Measurements from ENCODE around the gene POLR1C. TPM values are rescaled to one million over a fixed set of nuclear protein-coding genes. Genes with fewer than 3 reads are reported as not detected.
"Not testable (repeated sequence)": the region's sequence is repeated elsewhere in the genome, so short reads cannot be mapped to it uniquely, and the experiment has no call there.

POLR1C gene
- total RNA-seq, 1 experiment from 2014 or later, result 44.8 TPM

DNA sequence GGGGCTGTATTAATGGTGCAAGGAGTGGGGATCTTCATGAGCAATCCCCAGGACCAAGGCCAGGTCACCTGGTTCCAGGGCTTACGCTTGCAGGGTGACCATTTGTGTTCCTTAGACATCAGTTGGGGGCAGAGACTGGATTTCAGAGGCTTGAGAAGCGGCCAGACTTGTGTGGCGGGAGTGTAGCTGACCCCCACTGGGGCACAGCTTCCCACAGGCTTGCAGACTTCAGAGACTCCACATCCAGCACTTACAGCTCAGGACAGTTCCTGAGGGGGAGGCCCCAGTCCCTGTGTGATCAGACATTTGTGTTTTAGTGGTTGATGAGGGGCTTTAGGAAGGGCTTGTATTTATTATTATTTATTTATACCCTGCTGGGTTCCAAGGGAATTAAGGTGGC lies 24.2 kb upstream of the POLR1C start:
- DNase-seq (ENCODE audit: low read depth), result peak; percentile 77

GRCh38 chr6:43493230-43493629 lies 23.7 kb upstream of the POLR1C start:
- DNase-seq (ENCODE audit: low read depth), result no peak

DNA sequence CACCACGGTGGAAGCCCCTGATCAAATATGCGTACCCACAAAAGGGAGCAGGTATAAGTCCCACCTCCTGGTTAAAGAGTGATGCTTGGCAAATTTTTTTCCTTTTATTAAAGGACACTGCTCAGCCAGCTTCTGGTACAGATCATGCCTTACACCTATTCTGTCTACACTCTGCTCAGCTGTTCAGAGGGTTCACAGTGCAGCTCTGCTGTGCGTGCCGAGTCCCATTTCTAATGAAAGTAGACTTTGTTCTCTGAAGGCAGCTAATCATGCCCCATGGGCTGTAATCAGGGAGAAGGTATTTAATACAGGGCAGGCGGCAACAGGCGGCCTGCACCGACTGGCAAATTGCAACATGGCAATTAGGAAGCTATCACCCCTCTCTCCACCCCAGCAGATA lies 23.1 kb upstream of the POLR1C start:
- no peak for DNase-seq (ENCODE audit: low read depth)

DNA sequence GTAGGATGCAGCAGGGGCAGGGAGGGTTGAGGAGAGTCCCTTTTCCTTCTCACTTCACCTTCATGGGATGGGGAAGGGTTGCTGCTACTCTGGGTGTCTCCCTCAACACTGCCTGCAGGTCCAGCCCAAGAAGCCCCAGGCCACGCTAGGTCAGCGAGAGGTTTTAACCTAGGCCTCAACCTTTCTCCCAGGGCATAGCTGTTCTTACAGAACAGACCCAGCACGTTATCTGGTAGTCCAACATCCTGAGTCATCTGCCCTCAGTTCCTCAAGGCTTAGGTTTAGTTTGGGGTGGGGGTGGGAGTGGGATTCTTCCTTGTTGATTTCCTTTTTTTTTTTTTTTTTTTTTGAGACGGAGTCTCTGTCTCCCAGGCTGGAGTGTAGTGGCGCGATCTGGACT lies 22.6 kb upstream of the POLR1C start:
- DNase-seq (ENCODE audit: low read depth), result no peak

DNA sequence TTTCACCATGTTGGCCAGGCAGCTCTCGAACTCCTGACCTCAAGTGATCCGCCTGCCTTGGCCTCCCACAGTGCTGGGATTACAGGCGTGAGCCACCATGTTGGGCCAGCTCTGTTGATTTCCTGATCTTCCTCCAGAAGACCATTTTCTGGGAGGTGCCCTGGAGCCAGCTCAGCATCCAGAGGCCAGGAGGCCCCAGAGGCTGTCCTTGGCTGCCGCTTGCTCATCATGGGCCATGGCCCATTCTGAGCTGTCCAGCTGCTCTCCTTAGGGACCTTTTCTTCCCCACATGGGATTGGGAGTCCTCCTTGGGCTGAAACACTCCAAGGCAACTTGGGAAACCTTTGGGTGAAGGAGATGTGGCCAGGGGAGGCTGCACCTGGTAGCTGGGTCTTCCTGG lies 22.1 kb upstream of the POLR1C start:
- no peak for DNase-seq (ENCODE audit: low read depth)

DNA sequence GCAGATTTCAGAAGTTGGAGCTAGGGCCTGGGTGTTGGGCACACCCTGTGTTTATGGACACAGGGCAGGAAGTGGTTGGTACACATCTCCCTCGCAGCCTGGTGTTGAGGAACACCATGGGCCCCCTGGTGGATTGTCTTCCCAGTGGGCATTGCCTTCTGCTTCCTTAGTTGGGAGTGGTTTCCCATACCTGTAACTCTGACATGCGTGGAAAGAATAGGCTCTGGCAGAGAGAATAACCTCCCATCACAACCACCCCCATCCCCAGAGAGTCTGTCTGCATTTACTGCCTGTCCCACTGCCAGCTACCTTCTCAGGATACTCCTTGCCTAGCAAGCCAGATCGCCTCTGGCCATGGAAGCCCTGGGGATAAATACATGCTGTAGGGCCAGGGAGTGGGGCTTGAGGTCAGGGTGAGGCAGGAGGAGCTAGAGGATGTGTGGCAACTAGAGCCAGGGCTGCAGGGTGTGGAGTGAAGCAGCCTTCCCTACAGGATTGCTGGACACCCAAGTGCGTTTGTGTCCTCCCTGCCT lies 21.4 kb upstream of the POLR1C start:
- DNase-seq (ENCODE audit: low read depth), result peak; percentile 58

GRCh38 chr6:43496370-43497128 lies 20.3 kb upstream of the POLR1C start:
- peak; percentile 68 for DNase-seq (ENCODE audit: low read depth)

DNA sequence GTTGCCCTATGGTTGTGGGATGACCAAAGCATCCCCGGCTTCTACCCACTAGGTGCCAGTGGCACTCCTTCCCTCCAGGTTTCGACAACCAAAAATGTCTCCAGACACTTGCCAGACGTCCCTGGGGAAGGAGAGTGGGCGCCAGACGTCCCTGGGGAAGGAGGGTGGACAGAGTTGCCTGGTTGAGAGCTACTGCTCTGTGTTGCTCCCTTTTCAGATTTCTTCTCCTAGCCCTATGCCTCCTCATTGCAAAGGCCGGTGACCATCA lies 19.8 kb upstream of the POLR1C start:
- no peak for DNase-seq (ENCODE audit: low read depth)

DNA sequence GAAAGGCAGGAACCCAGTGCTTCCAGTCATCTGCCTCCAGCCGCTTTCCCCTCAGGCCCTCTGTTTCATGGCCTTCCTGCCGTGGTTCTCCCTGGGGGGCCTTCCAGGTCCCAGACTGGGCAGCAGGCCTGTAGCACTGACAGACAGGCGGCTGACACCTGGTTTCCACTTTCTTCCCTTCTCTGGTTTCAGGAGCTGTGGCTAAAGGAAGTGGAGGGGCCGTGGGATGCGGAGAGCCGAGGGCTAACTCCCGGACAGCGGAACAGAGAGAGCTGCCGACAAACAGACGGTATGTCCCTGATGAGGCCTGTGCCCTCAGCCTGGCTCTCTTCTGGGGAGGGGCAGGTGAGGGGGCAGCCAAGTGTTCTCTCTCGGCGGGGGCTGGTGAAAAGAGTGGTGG lies 19.2 kb upstream of the POLR1C start:
- DNase-seq (ENCODE audit: low read depth), result no peak

DNA sequence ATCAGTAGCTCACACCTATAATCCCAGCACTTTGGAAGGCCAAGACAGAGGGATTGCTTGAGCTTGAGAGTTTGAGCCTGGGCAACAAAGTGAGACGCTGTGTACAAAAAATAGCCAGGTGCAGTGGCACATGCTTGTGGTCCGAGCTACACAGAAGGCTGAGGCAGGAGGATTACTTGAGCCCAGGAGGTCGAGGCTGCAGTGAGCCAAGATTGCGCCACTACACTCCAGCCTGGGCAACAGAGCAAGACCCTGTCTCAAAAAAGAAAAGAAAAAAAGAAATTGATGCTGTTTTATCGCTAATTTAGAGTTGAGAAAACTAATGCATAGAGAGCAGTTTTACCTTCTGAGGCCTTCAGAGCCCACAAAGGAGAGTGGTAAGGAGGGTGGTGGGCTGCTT lies 18.6 kb upstream of the POLR1C start:
- not testable (repeated sequence) for DNase-seq (ENCODE audit: low read depth)

DNA sequence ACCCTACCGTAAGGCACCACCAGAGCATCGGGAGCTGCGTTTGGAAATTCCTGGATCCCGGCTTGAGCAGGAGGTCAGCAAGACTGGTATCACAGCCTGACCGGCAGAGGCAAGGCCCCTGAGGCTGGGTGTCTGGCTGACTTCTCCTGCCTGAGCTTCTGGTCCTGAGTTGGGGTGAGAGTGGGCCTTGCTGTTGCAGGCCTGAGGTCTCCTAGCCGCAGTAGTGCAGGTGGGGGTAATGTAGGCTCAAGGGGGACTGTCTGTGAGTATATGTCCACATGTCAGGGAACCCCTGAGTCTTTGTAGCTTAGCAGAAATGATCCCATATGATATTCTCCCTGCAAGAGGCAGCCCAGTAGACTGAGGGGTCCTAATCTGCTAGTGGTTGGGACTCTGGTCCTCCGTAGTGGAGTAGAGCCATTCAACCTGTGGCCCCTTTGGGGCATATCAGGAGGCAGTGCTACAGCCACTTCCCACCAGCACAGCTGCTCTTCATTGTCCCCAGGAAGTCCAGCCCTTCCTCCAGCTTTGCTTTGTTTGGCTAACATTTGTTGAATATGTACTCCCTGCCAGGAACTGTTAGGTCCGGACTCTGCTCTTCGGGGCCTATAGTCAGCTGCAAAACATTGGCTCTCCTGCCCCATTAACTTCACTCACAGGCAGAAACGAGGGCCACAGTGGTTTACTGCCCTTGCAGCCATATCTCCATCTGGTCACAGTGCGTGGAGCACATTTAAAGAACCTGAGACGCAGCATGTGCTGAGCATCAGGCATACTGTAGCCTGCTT lies 17.7 kb upstream of the POLR1C start:
- no peak for DNase-seq (ENCODE audit: low read depth)

DNA sequence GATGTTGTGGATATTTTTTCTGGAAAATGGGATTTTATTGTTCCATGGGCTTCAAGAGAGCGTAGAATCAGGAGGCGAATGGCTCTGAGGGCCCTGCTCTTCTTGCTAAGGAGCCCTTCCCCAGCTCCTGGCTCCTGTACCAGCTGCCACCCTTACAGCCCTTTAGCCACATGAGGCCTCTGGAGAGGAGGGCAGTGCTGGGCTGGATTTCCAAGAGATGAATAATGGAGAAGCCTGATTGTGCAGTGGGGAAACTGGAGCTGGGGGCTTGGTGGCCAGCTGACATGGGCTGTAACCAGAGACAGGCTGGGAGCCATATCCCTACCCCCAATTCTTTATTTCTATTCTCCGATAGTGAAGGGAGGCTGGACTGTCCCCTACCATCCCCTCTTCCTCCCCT lies 16.0 kb upstream of the POLR1C start:
- no peak for DNase-seq (ENCODE audit: low read depth)

- no peak for DNase-seq (ENCODE audit: low read depth)
These were observed 14.2 kb upstream of the POLR1C start for GRCh38 chr6:43502666-43503065.

DNA sequence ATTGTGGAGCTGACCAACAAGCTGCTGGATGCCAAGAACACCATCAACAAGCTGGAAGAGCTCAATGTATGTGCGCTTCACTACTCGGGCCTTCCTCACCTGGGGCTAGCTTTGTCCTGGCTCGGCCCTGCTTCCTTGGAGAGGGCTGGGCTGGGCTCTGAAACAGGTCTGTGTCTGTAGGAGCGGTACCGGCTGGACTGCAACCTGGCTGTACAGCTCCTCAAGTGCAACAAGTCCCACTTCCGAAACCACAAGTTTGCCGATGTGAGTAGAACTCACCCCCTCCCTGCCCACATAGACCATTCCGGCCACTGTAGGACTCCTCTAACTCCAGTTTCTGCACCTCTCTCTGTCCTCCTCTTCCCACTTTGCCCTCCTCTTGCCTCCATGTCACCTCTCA lies 13.4 kb upstream of the POLR1C start:
- no peak for DNase-seq (ENCODE audit: low read depth)

GRCh38 chr6:43504756-43505593 lies 11.9 kb upstream of the POLR1C start:
- DNase-seq (ENCODE audit: low read depth), result no peak

DNA sequence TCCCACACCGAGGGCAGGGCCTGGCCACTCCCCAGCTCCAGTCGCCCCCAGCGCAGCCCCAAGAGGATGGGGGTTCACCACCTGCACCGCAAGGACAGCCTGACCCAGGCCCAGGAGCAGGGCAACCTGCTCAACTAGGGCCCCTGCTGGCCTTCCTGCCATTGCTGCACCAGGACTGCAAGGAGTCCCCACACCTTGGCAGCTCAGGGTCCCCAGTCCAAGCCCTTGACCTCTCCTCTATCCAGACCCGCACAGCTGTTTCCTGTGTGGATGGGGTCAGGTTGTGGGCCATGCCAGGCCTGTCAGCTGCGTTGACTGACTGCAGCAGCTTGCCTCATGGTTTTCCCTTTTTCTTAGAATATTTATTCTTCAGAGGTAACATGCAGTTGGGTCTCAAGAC lies 11.2 kb upstream of the POLR1C start:
- DNase-seq (ENCODE audit: low read depth), result no peak

DNA sequence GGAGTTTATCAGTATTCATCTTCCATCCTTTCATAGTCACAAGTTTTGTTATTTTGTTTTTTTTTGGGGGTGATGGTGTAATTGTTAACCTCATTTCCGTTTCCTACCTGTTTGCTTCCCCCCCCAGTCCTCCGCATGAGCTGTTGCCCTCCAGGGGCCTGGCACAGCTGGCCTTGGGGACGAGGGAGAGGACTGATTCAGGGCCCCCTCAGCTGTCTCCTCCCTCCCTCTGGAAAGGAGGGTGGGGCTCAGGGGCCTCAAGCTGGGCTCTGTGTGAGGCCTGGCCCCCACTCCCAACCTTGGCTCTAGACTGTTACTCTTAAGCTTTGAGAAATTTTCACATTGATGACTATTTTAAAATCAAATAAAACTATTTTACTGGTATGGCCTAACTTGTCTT lies 10.7 kb upstream of the POLR1C start:
- DNase-seq (ENCODE audit: low read depth), result no peak

DNA sequence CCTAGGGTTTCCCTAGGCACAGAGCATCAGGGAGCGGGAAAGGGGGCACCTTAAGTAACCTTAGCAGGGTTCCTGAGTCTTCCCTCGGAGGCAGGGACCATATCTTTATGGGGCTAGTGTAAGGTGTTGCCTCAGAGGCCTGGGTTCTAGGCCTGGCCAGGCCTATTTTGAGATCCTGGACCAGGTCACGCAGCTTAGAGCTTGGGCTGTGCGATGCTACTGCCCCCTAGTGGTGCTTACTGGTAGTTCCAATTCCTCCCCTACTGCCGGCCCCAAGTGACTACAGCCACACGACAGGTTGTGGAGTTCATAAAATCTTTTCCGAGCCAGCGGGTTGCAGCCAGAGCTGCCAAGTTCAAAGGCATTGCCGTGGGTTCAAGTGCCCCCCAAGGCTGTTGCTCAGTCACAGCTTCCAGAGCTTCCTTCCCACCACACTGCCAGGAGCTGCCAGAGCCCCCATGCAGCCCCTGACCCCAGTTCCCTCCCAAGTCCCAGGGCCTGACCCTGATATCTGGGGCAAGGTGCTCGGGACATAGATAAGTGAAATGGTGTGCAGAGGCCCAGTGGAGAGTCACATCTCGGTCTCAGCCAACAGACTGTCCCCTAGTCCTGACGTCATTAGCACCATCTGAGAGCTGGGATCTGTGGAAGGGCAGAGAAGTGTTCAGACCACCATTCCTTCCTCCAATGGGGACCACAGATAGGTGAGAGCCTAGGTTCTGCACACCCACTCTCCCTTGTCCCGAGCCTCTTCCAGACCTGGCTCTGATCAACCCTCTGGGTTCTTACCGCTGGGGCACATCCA lies 10.0 kb upstream of the POLR1C start:
- DNase-seq (ENCODE audit: low read depth), result peak; percentile 78

GRCh38 chr6:43508481-43509141 lies 8.3 kb upstream of the POLR1C start:
- DNase-seq (ENCODE audit: low read depth), result no peak

- DNase-seq (ENCODE audit: low read depth), result no peak
These were observed 7.5 kb upstream of the POLR1C start for GRCh38 chr6:43509142-43509983.
